OCI-LY3 (cell line): ENCODE data around the gene TUBB3.

ENCODE experiments used
- H2AFZ ChIP-seq: fragments of 200-600, 300-600 bp; shearing (Covaris generic); 2 replicates; pipeline ENCODE4 v1.6.0; 2014; ENCODE audit warnings: antibody characterized with exemption, low read depth, low read length
- H3K27ac ChIP-seq: fragments of 200-600, 300-600 bp; sonication (generic); 2 replicates; pipeline ENCODE4 v1.5.1; 2014; ENCODE audit warnings: mild to moderate bottlenecking, low read length, moderate library complexity, mixed read lengths
- H3K27me3 ChIP-seq: fragments of 200-600, 300-600 bp; sonication (generic); 2 replicates; pipeline ENCODE4 v1.6.1; 2014; ENCODE audit warnings: low read depth, low read length, mixed read lengths
- H3K36me3 ChIP-seq: fragments of 200-600, 300-600 bp; sonication (generic); replicated peaks from 2 replicates; pipeline ENCODE3; 2014; ENCODE audit warnings: low read depth, low read length, mixed read lengths
- H3K4me1 ChIP-seq: fragments of 300-600, 200-600 bp; sonication (generic); 2 replicates; pipeline ENCODE4 v1.6.1; 2014; ENCODE audit warnings: low read length, mixed read lengths
- H3K4me2 ChIP-seq: fragments of 200-600, 300-600 bp; sonication (generic); 2 replicates; pipeline ENCODE4 v1.6.1; 2014; ENCODE audit warnings: low read length, mixed read lengths
- H3K4me3 ChIP-seq: fragments of 300-600, 200-600 bp; sonication (generic); 2 replicates; pipeline ENCODE4 v1.5.1; 2014; ENCODE audit warnings: antibody characterized with exemption, mild to moderate bottlenecking, low read length, moderate library complexity
- H3K79me2 ChIP-seq: fragments of 300-600, 200-600 bp; shearing (Covaris generic); 2 replicates; pipeline ENCODE4 v1.6.1; 2014; ENCODE audit warnings: mild to moderate bottlenecking, low read length, mixed read lengths
- H3K9ac ChIP-seq: fragments of 300-600, 200-600 bp; shearing (Covaris generic); 2 replicates; pipeline ENCODE4 v1.6.0; 2014; ENCODE audit warnings: mild to moderate bottlenecking, low read length, moderate library complexity
- H3K9me3 ChIP-seq: fragments of 200-600, 300-600 bp; shearing (Covaris generic); 2 replicates; pipeline ENCODE4 v1.6.1; 2014; ENCODE audit warnings: low read length, mixed read lengths; ENCODE audit not compliant: insufficient read depth
- H4K20me1 ChIP-seq: fragments of 200-600, 300-600 bp; sonication (generic); 2 replicates; pipeline ENCODE4 v1.6.1; 2016; ENCODE audit warnings: low read length, mixed read lengths; ENCODE audit not compliant: insufficient read depth
- CTCF ChIP-seq: fragments of 200-600, 300-600 bp; sonication (generic); IDR thresholded peaks from 2 replicates; pipeline ENCODE4 v1.5.1; 2014; ENCODE audit warnings: antibody characterized with exemption, low read length, low read depth
- EZH2phosphoT487 ChIP-seq: fragments of 200-600 bp; shearing (Covaris generic); IDR thresholded peaks from 2 replicates; pipeline ENCODE4 v1.6.1; 2018; ENCODE audit warnings: antibody characterized with exemption, mixed run types, low read depth

TUBB3 gene

GRCh38 chr16:89973654-89974335 is 50.7 kb downstream of the TUBB3 start:
- H3K27ac ChIP-seq = peak overlapping the region; percentile 27
- peaks cover 35% of the 10 kb centered on the region for H3K36me3 ChIP-seq
- peak overlapping the region; percentile 92 for H3K4me3 ChIP-seq
- peaks cover 11% of the 10 kb centered on the region for H4K20me1 ChIP-seq
- peaks cover 22% of the 10 kb centered on the region for H3K4me1 ChIP-seq
- H3K27me3 ChIP-seq = no peaks in the 10 kb centered on the region
- peak overlapping the region; percentile 97 for H3K4me2 ChIP-seq
- H3K9ac ChIP-seq = peak overlapping the region; percentile 92
- H3K79me2 ChIP-seq = peaks cover 65% of the 10 kb centered on the region
- peaks cover 7% of the 10 kb centered on the region; the same call in 1 of the 2 replicates for H3K9me3 ChIP-seq
- no peak for TF ChIP-seq EZH2phosphoT487
- H2AFZ ChIP-seq = no peak overlapping the region

DNA sequence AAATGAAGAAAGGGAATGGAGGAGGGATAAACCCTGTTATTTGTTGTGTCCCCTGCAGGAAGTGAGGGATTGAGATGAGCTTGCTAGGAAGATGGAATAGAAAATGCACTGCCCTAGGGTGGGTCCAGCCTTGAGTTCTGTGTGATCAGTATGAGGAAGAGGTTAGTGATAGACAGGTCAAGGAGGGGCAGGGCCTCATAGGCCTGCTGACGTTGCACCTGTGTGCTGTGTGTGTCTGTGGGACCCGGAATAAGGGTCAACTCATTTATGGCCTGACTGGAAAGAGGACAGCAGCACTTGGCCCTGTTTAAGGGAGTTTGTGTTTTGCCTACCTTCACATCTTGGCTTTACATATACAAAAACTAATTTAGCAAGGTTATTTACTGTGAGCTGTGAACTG is 51.7 kb downstream of the TUBB3 start:
- H3K27me3 ChIP-seq = no peaks in the 10 kb centered on the region
- H3K36me3 ChIP-seq = peaks cover 40% of the 10 kb centered on the region
- H4K20me1 ChIP-seq = peaks cover 11% of the 10 kb centered on the region
- H3K4me2 ChIP-seq = no peak overlapping the region
- peaks cover 65% of the 10 kb centered on the region for H3K79me2 ChIP-seq
- H3K4me3 ChIP-seq = no peak overlapping the region
- no peak overlapping the region for H3K9ac ChIP-seq
- TF ChIP-seq EZH2phosphoT487 (no peak), CTCF (no peak)
- H2AFZ ChIP-seq = no peak overlapping the region
- H3K27ac ChIP-seq = no peak overlapping the region
- H3K9me3 ChIP-seq = peaks cover 7% of the 10 kb centered on the region; the same call in 1 of the 2 replicates
- H3K4me1 ChIP-seq = peaks cover 23% of the 10 kb centered on the region

- TF ChIP-seq EZH2phosphoT487 (peak; percentile 61; the same call in 1 of the 2 replicates), CTCF (0 out of 2 replicates have a peak, but pooled peaks have one; percentile 7)
- peaks cover 34% of the 10 kb centered on the region for H3K79me2 ChIP-seq
- no peak overlapping the region for H2AFZ ChIP-seq
- H3K4me1 ChIP-seq = peaks cover 35% of the 10 kb centered on the region
- no peaks in the 10 kb centered on the region for H4K20me1 ChIP-seq
- no peaks in the 10 kb centered on the region for H3K9me3 ChIP-seq
- H3K9ac ChIP-seq = peak overlapping the region; percentile 48; the same call in 1 of the 2 replicates
- no peaks in the 10 kb centered on the region for H3K27me3 ChIP-seq
- H3K36me3 ChIP-seq = peaks cover 60% of the 10 kb centered on the region
- H3K4me2 ChIP-seq = peak overlapping the region; percentile 55
- peak overlapping the region; percentile 94 for H3K27ac ChIP-seq
- H3K4me3 ChIP-seq = peak overlapping the region; percentile 28; the same call in 1 of the 2 replicates
Measured at GRCh38 chr16:89981414-89981813, 58.3 kb downstream of the TUBB3 start.

DNA sequence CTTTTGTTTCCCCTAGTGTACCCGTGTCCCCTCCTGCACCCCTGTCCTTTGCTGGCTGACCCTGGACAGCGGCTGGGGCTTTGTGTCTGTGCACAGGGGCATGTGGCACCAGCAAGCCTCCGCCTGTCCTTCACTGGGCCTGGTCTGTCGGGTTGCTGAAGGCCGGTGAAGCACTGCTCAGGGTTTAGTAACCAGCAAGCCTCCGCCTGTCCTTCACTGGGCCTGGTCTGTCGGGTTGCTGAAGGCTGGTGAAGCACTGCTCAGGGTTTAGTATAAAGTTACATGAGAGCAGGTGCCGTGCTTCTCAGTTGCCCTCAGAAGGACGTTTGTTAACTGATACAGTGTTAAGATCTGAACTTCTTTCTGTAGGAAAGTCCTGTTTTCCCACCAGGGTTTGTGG is 59.2 kb downstream of the TUBB3 start:
- no peak overlapping the region for H3K4me3 ChIP-seq
- TF ChIP-seq EZH2phosphoT487 (no peak), CTCF (no peak)
- H4K20me1 ChIP-seq = no peaks in the 10 kb centered on the region
- peaks cover 35% of the 10 kb centered on the region for H3K4me1 ChIP-seq
- H3K9ac ChIP-seq = peak overlapping the region; percentile 46; the same call in 1 of the 2 replicates
- H3K79me2 ChIP-seq = peaks cover 27% of the 10 kb centered on the region
- peak overlapping the region; percentile 55 for H3K4me2 ChIP-seq
- peak overlapping the region; percentile 94 for H3K27ac ChIP-seq
- no peaks in the 10 kb centered on the region for H3K27me3 ChIP-seq
- H3K36me3 ChIP-seq = peaks cover 67% of the 10 kb centered on the region
- no peaks in the 10 kb centered on the region for H3K9me3 ChIP-seq
- H2AFZ ChIP-seq = no peak overlapping the region
